HEK293 (cell line): ENCODE measurements around the gene ZBTB43.
A peak's percentile ranks its signal among the peaks of the same experiment; 100 is the strongest.

Source experiments
- CTCF ChIA-PET: fragments of 350-600 bp; formaldehyde crosslinking; extraction: SDS; loops from one replicate; lab custom pipeline; 2021; ENCODE audit warnings: antibody characterized with exemption; lab: Yijun Ruan, JAX
- POLR2A ChIA-PET: fragments of 300-600 bp; formaldehyde crosslinking; extraction: SDS; loops from one replicate; lab custom pipeline; 2020; ENCODE audit warnings: antibody characterized with exemption, inconsistent platforms; lab: Yijun Ruan, JAX
- H3K27ac ChIP-seq: fragments of 200-500 bp; sonication (Bioruptor generic); 2 replicates; pipeline ENCODE4 v1.5.1; 2014; ENCODE audit warnings: low read depth, low read length, control low read depth, inconsistent platforms; ENCODE audit errors: extremely low read depth
- H3K36me3 ChIP-seq, 2 experiments: fragments of 200-500 bp in 1 of 2; sonication (Bioruptor generic) in 1 of 2; 1 replicate in 1 of 2; 2 replicates in 1 of 2; pipeline ENCODE4 v1.5.1; 2014 to 2017; ENCODE audit warnings: inconsistent platforms in 2 of 2, low read length in 2 of 2; ENCODE audit not compliant: control insufficient read depth in 2 of 2, insufficient read depth in 1 of 2
- H3K4me1 ChIP-seq: fragments of 200-500 bp; sonication (Bioruptor generic); 2 replicates; pipeline ENCODE4 v1.5.1; 2014; ENCODE audit warnings: mild to moderate bottlenecking, low read length, inconsistent platforms; ENCODE audit not compliant: control insufficient read depth, insufficient read depth
- H3K4me3 ChIP-seq: 2 replicates; pipeline ENCODE4 v1.5.1; 2011; ENCODE audit warnings: low read depth, mild to moderate bottlenecking, control low read depth, low read length, moderate library complexity
- H3K9me3 ChIP-seq: fragments of 200-500 bp; sonication (Bioruptor generic); 2 replicates; pipeline ENCODE4 v1.5.1; 2014; ENCODE audit warnings: low read depth, low read length, inconsistent platforms; ENCODE audit not compliant: control insufficient read depth, insufficient read depth
- GLI4 ChIP-seq: fragments of 450-650 bp; formaldehyde crosslinking; IDR thresholded peaks from 2 replicates; pipeline ENCODE4 v1.5.1; 2016; ENCODE audit warnings: missing biosample characterization, missing genetic modification characterization
- SCRT1 ChIP-seq: fragments of 450-650 bp; formaldehyde crosslinking; IDR thresholded peaks from 2 replicates; pipeline ENCODE4 v1.5.1; 2016; ENCODE audit warnings: missing biosample characterization, missing genetic modification characterization, borderline replicate concordance
- SCRT2 ChIP-seq: fragments of 450-650 bp; formaldehyde crosslinking; IDR thresholded peaks from 2 replicates; pipeline ENCODE4 v1.5.1; 2016; ENCODE audit warnings: missing biosample characterization, missing genetic modification characterization
- TRIM28 ChIP-seq: IDR thresholded peaks from 2 replicates; pipeline ENCODE4 v1.6.1; 2011; ENCODE audit warnings: low read length, control low read depth, borderline replicate concordance
- YY1 ChIP-seq: fragments of 450-650 bp; formaldehyde crosslinking; IDR thresholded peaks from 2 replicates; pipeline ENCODE4 v1.5.1; 2018; ENCODE audit warnings: missing biosample characterization, missing genetic modification characterization
- ZBTB21 ChIP-seq: fragments of 450-650 bp; formaldehyde crosslinking; IDR thresholded peaks from 2 replicates; pipeline ENCODE4 v1.5.1; 2017; ENCODE audit warnings: missing biosample characterization, missing genetic modification characterization
- ZNF175 ChIP-seq: fragments of 450-650 bp; formaldehyde crosslinking; IDR thresholded peaks from 2 replicates; pipeline ENCODE4 v1.5.1; 2016; ENCODE audit warnings: missing biosample characterization, missing genetic modification characterization
- ZNF514 ChIP-seq: fragments of 450-650 bp; formaldehyde crosslinking; IDR thresholded peaks from 2 replicates; pipeline ENCODE4 v1.5.1; 2016; ENCODE audit warnings: missing biosample characterization, missing genetic modification characterization
- ZNF549 ChIP-seq: fragments of 450-650 bp; IDR thresholded peaks from 2 replicates; pipeline ENCODE4 v1.5.1; 2018; ENCODE audit warnings: missing biosample characterization, missing genetic modification characterization, mild to moderate bottlenecking, inconsistent platforms, moderate library complexity
- ZNF600 ChIP-seq: fragments of 450-650 bp; formaldehyde crosslinking; IDR thresholded peaks from 2 replicates; pipeline ENCODE4 v1.5.1; 2016; ENCODE audit warnings: missing biosample characterization, missing genetic modification characterization
- ZNF768 ChIP-seq: fragments of 450-650 bp; formaldehyde crosslinking; IDR thresholded peaks from 2 replicates; pipeline ENCODE4 v1.5.1; 2018; ENCODE audit warnings: missing biosample characterization, mild to moderate bottlenecking, missing genetic modification characterization
- ZXDB ChIP-seq: fragments of 450-650 bp; formaldehyde crosslinking; IDR thresholded peaks from 2 replicates; pipeline ENCODE4 v1.5.1; 2016; ENCODE audit warnings: missing biosample characterization, missing genetic modification characterization
- TF ChIP-seq, protein P1 (sequence below): fragments of 450-650 bp; formaldehyde crosslinking; IDR thresholded peaks from 2 replicates; pipeline ENCODE4 v1.5.1; 2016; ENCODE audit warnings: missing biosample characterization, missing genetic modification characterization
- TF ChIP-seq, protein P2 (sequence below): fragments of 450-650 bp; formaldehyde crosslinking; IDR thresholded peaks from 2 replicates; pipeline ENCODE4 v1.5.1; 2016; ENCODE audit warnings: missing biosample characterization, missing genetic modification characterization
- TF ChIP-seq, protein P3 (sequence below): fragments of 450-650 bp; formaldehyde crosslinking; conservative IDR thresholded peaks from 2 replicates; pipeline ENCODE4 v1.5.1; 2016; ENCODE audit warnings: low read depth, missing biosample characterization, missing genetic modification characterization
- TF ChIP-seq, protein P4 (sequence below): fragments of 450-650 bp; formaldehyde crosslinking; IDR thresholded peaks from 2 replicates; pipeline ENCODE4 v1.5.1; 2016; ENCODE audit warnings: missing biosample characterization, missing genetic modification characterization
- TF ChIP-seq, protein P5 (sequence below): fragments of 450-650 bp; formaldehyde crosslinking; IDR thresholded peaks from 2 replicates; pipeline ENCODE4 v1.5.1; 2016; ENCODE audit warnings: missing biosample characterization, missing genetic modification characterization

The ZBTB43 gene

DNA sequence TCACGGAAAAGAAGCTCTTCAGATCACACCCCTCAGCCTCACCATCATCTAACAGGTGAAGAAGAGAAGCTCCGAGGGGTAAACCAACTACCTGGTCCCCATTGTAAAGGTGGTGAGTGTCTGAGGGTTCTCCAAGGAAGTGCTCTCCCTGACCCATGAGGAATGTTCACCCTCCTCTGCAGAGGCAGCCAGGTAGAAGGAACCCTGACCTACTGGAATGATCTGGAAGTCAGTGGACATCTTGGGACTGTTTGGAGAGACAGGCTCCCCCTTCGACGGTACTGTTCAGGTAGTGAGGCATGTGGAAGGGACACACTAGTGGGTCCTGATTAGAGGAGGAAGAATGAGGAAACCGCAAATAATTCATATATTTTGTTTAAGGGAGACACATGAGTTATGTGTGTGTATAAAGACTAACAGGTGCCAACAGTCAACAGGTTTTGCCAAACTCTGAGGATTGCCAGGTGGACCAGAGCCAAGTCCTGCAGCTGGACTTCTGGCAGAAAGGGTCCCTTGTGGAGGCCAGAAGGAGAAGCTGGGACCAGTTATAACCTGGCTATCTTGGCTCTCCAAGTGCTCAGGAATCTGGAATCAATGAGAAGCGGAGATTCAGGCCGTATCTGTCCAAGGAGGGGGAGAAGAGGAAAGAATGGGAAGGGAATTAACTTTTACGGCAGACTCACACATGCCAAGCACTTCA lies 52.6 kb downstream of the ZBTB43 start:
- Histone ChIP-seq H3K27ac (no peak overlapping the region), H3K9me3 (no peaks in the 10 kb centered on the region), H3K4me1 (peaks cover 3% of the 10 kb centered on the region; the same call in 1 of the 2 replicates), H3K36me3 (no peaks in the 10 kb centered on the region), H3K4me3 (no peak overlapping the region)
- POLR2A ChIA-PET, result no interaction called here
- TF ChIP-seq SCRT1 (tag by site-specific recombination) (peak; percentile 84), TRIM28 (no peak), SCRT2 (tag by site-specific recombination) (peak; percentile 90)
- CTCF ChIA-PET, result interaction anchor here (0.6 kb wide), 1 partner anchor 101 kb away, joined by 3 read pairs; no protein-coding TSS in a partner anchor

DNA sequence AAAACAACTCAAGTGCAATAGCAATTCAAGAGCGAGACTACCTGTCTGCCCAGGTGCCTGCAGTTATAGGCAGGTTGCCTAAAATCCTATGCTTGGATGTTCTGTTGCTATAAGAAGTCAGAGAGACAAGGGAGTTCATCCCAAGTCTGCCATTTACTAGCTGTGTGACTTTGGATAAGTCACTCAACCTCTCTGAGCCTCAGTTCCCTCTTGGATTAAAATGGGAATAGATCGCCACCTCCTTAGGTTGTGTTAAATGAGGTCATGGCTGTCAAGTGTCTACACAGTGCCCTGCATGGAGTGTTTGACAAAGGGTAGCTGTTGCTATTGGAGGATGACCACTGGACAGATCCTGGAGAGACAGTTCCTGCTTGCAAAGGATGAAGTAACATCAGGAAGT lies 54.3 kb downstream of the ZBTB43 start:
- Histone ChIP-seq H3K4me1 (peaks cover 3% of the 10 kb centered on the region; the same call in 1 of the 2 replicates), H3K4me3 (no peak overlapping the region), H3K9me3 (no peaks in the 10 kb centered on the region), H3K27ac (no peak overlapping the region), H3K36me3 (peaks cover 0 to 10% of the 10 kb centered on the region in 2 experiments; a peak in 1 of 3 replicates)
- ChIA-PET CTCF (interaction anchor here (0.7 to 2.6 kb wide), 9 partner anchors 8 to 39 kb away, joined by 3 to 16 read pairs (median 7); no protein-coding TSS in a partner anchor), POLR2A (no interaction called here)
- TF ChIP-seq, protein P1, sequence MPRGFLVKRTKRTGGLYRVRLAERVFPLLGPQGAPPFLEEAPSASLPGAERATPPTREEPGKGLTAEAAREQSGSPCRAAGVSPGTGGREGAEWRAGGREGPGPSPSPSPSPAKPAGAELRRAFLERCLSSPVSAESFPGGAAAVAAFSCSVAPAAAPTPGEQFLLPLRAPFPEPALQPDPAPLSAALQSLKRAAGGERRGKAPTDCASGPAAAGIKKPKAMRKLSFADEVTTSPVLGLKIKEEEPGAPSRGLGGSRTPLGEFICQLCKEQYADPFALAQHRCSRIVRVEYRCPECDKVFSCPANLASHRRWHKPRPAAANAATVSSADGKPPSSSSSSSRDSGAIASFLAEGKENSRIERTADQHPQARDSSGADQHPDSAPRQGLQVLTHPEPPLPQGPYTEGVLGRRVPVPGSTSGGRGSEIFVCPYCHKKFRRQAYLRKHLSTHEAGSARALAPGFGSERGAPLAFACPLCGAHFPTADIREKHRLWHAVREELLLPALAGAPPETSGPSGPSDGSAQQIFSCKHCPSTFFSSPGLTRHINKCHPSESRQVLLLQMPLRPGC, result no peak
- TF ChIP-seq, protein P2, sequence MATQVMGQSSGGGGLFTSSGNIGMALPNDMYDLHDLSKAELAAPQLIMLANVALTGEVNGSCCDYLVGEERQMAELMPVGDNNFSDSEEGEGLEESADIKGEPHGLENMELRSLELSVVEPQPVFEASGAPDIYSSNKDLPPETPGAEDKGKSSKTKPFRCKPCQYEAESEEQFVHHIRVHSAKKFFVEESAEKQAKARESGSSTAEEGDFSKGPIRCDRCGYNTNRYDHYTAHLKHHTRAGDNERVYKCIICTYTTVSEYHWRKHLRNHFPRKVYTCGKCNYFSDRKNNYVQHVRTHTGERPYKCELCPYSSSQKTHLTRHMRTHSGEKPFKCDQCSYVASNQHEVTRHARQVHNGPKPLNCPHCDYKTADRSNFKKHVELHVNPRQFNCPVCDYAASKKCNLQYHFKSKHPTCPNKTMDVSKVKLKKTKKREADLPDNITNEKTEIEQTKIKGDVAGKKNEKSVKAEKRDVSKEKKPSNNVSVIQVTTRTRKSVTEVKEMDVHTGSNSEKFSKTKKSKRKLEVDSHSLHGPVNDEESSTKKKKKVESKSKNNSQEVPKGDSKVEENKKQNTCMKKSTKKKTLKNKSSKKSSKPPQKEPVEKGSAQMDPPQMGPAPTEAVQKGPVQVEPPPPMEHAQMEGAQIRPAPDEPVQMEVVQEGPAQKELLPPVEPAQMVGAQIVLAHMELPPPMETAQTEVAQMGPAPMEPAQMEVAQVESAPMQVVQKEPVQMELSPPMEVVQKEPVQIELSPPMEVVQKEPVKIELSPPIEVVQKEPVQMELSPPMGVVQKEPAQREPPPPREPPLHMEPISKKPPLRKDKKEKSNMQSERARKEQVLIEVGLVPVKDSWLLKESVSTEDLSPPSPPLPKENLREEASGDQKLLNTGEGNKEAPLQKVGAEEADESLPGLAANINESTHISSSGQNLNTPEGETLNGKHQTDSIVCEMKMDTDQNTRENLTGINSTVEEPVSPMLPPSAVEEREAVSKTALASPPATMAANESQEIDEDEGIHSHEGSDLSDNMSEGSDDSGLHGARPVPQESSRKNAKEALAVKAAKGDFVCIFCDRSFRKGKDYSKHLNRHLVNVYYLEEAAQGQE (tag by site-specific recombination), result no peak
- no peak for TF ChIP-seq ZBTB21 (tag by site-specific recombination)
- peak; percentile 81; the same call in 1 of the 2 replicates for TF ChIP-seq ZNF768 (tag by site-specific recombination)
- TF ChIP-seq ZNF175 (tag by site-specific recombination), result no peak
- no peak for TF ChIP-seq ZXDB

DNA sequence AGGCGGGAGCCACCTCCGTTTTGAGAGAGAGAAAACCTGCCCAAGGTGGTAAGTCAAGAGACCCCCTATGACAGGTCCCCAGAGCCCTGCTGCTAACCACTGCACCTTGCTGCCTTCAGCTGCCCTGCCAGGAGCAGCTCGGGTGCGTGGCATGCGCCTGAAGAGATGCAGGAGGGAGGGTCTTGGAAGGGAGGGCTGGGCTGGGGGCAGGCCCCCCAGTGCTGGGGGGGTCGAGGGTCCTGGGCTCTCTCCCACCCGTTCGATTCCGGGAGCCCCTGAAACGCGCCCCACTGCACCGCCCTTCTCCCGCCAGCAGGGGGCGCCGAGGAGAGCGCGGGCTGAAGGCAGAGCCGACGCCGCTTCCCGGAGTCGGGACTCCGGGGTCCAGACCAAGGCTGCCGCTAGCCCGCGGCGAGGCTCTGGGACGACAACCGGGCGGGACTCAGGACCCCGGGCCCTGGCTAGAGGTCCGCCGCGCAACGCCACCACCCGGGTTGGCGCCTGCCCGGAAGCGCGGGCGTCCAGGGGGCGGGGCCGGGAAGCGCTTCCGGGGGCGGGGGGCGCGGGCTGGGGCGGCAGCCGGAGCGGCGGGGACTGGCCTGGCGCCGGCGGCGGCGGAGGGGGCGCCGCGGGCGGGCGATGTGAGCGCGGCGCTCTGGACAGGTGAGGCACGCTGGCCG lies 55.4 kb downstream of the ZBTB43 start, which contains the start of gene ZBTB34:
Gene ZBTB34 (plus strand): TSS at position 563 of the 680 bp plus-strand sequence. CDS start 18,761 bp downstream, outside the sequence.
- POLR2A ChIA-PET, result interaction anchor here (0.6 to 1.1 kb wide), 2 partner anchors 12 to 55 kb away, joined by 6 read pairs; partner anchors contain the start of gene ZBTB43
- Histone ChIP-seq H3K36me3 (peaks cover 0 to 19% of the 10 kb centered on the region in 2 experiments; a peak in 1 of 3 replicates), H3K9me3 (no peaks in the 10 kb centered on the region), H3K4me1 (peaks cover 3% of the 10 kb centered on the region; the same call in 1 of the 2 replicates), H3K27ac (peak within 1 kb of the TSS; percentile 81), H3K4me3 (peak within 1 kb of the TSS; percentile 92)
- CTCF ChIA-PET, result interaction anchor here (1.1 to 2.6 kb wide), 7 partner anchors 9 to 29 kb away, joined by 3 to 16 read pairs (median 8); no protein-coding TSS in a partner anchor
- no peak for TF ChIP-seq GLI4 (tag by site-specific recombination)
- TF ChIP-seq ZNF514 (tag by site-specific recombination), result no peak
- TF ChIP-seq, protein P3, sequence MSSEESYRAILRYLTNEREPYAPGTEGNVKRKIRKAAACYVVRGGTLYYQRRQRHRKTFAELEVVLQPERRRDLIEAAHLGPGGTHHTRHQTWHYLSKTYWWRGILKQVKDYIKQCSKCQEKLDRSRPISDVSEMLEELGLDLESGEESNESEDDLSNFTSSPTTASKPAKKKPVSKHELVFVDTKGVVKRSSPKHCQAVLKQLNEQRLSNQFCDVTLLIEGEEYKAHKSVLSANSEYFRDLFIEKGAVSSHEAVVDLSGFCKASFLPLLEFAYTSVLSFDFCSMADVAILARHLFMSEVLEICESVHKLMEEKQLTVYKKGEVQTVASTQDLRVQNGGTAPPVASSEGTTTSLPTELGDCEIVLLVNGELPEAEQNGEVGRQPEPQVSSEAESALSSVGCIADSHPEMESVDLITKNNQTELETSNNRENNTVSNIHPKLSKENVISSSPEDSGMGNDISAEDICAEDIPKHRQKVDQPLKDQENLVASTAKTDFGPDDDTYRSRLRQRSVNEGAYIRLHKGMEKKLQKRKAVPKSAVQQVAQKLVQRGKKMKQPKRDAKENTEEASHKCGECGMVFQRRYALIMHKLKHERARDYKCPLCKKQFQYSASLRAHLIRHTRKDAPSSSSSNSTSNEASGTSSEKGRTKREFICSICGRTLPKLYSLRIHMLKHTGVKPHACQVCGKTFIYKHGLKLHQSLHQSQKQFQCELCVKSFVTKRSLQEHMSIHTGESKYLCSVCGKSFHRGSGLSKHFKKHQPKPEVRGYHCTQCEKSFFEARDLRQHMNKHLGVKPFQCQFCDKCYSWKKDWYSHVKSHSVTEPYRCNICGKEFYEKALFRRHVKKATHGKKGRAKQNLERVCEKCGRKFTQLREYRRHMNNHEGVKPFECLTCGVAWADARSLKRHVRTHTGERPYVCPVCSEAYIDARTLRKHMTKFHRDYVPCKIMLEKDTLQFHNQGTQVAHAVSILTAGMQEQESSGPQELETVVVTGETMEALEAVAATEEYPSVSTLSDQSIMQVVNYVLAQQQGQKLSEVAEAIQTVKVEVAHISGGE (tag by site-specific recombination), result peak; percentile 63
- TF ChIP-seq, protein P4, sequence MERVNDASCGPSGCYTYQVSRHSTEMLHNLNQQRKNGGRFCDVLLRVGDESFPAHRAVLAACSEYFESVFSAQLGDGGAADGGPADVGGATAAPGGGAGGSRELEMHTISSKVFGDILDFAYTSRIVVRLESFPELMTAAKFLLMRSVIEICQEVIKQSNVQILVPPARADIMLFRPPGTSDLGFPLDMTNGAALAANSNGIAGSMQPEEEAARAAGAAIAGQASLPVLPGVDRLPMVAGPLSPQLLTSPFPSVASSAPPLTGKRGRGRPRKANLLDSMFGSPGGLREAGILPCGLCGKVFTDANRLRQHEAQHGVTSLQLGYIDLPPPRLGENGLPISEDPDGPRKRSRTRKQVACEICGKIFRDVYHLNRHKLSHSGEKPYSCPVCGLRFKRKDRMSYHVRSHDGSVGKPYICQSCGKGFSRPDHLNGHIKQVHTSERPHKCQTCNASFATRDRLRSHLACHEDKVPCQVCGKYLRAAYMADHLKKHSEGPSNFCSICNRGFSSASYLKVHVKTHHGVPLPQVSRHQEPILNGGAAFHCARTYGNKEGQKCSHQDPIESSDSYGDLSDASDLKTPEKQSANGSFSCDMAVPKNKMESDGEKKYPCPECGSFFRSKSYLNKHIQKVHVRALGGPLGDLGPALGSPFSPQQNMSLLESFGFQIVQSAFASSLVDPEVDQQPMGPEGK (tag by site-specific recombination), result peak; percentile 95
- TF ChIP-seq, protein P5, sequence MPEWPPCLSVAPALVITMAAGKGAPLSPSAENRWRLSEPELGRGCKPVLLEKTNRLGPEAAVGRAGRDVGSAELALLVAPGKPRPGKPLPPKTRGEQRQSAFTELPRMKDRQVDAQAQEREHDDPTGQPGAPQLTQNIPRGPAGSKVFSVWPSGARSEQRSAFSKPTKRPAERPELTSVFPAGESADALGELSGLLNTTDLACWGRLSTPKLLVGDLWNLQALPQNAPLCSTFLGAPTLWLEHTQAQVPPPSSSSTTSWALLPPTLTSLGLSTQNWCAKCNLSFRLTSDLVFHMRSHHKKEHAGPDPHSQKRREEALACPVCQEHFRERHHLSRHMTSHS (tag by site-specific recombination), result no peak
- 0 out of 2 replicates have a peak, but pooled peaks have one; percentile 37 for TF ChIP-seq ZNF600
- TF ChIP-seq ZNF549 (tag by site-specific recombination), result no peak
- no peak for TF ChIP-seq YY1 (tag by site-specific recombination)
